Effector memory CD4-positive, alpha-beta T cell (primary cell): ENCODE results near the gene PROM2.

ENCODE experiments used
- DNase-seq, 3 donors: peaks; one replicate each; pipeline ENCODE4 v3.0.0-alpha.2; 2020
- H3K27ac ChIP-seq: 2 replicates; pipeline ENCODE4 v1.7.0; 2013; ENCODE audit warnings: mild to moderate bottlenecking, low read length, moderate library complexity; ENCODE audit not compliant: insufficient read depth, poor library complexity, severe bottlenecking
- H3K27me3 ChIP-seq: replicated peaks from 2 replicates; pipeline ENCODE4 v1.7.0; 2013; ENCODE audit warnings: mild to moderate bottlenecking, low read length; ENCODE audit not compliant: insufficient read depth, control insufficient read depth, poor library complexity, severe bottlenecking
- H3K36me3 ChIP-seq: 2 replicates; pipeline ENCODE4 v1.7.0; 2013; ENCODE audit warnings: mild to moderate bottlenecking, low read length, moderate library complexity; ENCODE audit not compliant: control insufficient read depth, insufficient read depth
- H3K4me1 ChIP-seq: 2 replicates; pipeline ENCODE4 v1.7.0; 2013; ENCODE audit warnings: low read length, mild to moderate bottlenecking; ENCODE audit not compliant: control insufficient read depth, insufficient read depth, poor library complexity, severe bottlenecking
- H3K4me3 ChIP-seq: 2 replicates; pipeline ENCODE4 v1.7.0; 2013; ENCODE audit warnings: low read length, low read depth, mild to moderate bottlenecking; ENCODE audit not compliant: insufficient read depth, poor library complexity, severe bottlenecking
- H3K9me3 ChIP-seq: 2 replicates; pipeline ENCODE4 v1.7.0; 2013; ENCODE audit warnings: mild to moderate bottlenecking, low read length, moderate library complexity; ENCODE audit not compliant: control insufficient read depth

The PROM2 gene

DNA sequence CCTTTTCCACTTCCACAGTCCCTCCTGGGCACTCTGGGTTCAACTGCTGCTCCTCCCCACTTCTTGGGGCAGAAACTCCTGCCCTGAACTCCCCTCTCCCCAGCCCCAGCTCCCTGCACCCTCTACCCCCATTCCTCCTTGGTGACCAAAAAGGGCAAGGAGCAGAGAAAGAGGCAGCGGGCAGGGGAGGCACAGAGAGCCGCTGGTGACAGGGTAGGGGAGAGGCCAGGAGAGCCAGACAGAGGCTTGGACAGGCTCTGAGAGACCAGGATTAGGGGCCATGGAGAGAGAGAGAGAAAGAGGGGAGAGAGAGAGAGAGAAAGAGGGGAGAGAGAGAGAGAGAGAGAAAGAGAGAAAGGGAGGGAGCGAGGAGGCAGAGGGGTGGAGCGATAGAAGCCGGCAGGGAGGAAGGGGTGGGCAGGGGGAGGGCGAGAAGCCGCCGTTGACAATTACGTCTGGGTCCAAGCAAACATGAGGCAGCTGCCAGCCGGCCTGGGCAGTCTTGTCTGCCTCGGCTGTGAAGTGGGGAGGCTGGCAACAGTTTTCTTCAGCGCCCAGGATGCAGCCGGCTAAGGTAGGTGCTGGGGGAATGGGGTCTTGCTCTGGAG lies 22.7 kb downstream of the PROM2 start, which contains the start of gene KCNIP3:
Gene KCNIP3 (plus strand): TSS at position 468 of the 608 bp plus-strand sequence. CDS start 92 bp downstream, at position 560.
- Histone ChIP-seq H3K4me1 (no peaks in the 10 kb centered on the region), H3K36me3 (no peaks in the 10 kb centered on the region), H3K4me3 (no peak within 1 kb of the TSS), H3K9me3 (peaks cover 5% of the 10 kb centered on the region), H3K27me3 (no peaks in the 10 kb centered on the region), H3K27ac (no peak within 1 kb of the TSS)
- no peak for DNase-seq

DNA sequence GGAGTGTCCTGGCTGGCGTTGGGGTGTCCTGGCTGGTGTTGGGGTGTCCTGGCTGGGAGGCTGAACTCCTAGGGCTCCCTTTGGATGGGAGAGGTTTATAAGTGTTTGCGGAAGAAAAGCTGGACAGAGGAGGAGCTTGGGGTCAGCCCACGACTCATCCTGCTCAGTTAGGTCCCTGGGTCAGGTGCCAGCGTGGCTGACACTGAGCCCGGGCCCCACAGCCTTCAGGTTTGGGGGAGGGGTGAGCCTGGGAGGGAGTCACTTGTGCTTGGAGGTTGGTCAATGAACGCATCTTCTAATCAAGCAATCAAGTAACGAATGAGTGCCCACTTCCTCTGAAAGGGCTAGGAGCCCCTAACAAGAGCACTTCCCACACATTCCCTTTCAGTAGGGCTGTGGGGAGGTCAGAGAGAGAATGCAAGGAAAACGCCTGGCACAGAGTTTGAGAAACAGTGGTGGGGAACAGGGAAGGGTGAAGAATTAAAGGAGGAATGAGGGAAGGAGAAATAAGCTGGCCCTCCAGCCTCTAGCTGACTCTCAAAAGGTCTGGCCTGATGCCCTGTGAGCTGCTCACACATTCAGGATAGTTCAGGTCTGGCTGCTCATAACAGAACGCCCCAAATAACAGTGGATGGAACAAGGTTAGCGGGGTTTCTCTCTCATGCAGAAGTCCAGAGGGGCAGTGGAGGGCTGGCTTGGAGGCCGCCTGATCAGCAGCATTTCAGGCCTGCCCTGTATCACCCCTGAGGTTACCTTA lies 23.6 kb downstream of the PROM2 start:
- Histone ChIP-seq H3K4me1 (no peaks in the 10 kb centered on the region), H3K27ac (no peak overlapping the region), H3K4me3 (no peak overlapping the region), H3K27me3 (no peaks in the 10 kb centered on the region), H3K36me3 (no peaks in the 10 kb centered on the region), H3K9me3 (no peaks in the 10 kb centered on the region)
- DNase-seq, result no peak

DNA sequence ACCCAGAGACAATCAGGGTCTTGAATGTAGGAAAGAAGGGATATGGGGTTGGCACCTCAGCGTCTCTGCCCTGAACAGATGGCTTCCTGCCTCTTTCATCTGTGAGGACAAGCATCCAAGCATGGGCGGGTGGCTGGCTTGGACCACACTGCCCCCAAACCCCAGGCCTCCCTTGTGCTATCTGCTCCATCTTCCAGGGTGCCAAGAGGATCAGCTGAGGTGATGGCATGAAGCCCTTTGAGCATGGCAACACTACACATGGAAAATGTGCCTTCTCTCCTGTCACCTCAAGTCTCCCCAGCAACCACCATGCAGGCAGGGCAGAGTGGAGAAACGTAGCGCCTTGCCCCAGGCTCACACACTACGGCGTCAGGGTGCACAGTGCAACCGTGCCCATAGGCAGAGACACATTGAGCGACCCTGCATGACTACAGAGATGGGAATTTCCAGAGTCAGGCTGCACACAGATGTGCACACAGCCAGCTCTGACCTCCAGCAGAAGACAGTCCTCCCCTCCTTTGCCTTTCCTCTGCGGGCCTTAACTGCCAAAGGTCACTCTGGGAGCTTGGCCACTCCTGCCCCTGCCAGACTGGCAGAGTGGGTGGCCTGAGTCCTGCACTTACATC lies 24.4 kb downstream of the PROM2 start:
- Histone ChIP-seq H3K4me1 (no peaks in the 10 kb centered on the region), H3K27ac (no peak overlapping the region), H3K9me3 (no peaks in the 10 kb centered on the region), H3K4me3 (no peak overlapping the region), H3K27me3 (no peaks in the 10 kb centered on the region), H3K36me3 (no peaks in the 10 kb centered on the region)
- no peak for DNase-seq

DNA sequence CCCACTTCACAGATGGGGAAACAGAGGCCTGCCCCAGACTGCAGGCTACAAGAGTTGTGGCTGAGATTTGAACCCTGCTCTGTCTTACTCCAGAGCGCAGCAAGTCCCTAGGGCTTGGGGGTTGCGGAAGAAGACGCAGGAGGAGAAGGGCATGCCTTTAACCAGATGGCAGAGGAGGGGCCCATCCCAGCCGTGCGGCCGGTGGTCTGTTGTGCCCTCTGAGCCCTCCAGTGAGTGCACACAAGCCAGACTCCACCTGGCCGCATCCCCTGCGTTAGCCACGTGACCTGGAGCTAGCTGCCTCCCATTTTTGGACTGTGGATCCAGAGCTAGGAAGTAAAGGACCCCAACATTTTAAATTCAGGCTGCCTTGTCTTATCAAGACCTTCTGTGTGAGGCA lies 25.7 kb downstream of the PROM2 start:
- Histone ChIP-seq H3K27ac (no peak overlapping the region), H3K4me1 (no peaks in the 10 kb centered on the region), H3K9me3 (no peaks in the 10 kb centered on the region), H3K36me3 (no peaks in the 10 kb centered on the region), H3K4me3 (no peak overlapping the region), H3K27me3 (no peaks in the 10 kb centered on the region)
- DNase-seq, result no peak

DNA sequence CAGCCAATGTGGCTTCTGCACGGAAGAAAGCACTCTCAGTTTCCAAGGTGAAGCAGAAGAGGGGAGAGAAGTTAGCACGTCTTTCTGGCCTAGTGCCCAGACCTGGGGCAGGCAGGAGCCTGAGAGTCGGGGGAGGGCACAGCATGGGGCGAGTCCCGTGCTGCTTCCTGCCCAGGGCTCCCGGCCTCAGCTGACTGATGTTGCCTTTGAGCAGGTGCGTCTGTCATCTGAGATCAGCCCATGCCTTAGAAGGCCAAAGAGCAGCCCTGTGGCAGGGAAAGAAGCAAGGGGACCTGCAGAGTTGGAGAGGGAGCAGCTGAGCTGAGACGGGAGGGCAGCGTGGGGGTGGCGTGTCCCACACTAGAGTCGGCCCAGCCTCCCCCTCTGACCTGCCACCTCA lies 26.2 kb downstream of the PROM2 start:
- Histone ChIP-seq H3K4me3 (no peak overlapping the region), H3K4me1 (no peaks in the 10 kb centered on the region), H3K27me3 (no peaks in the 10 kb centered on the region), H3K9me3 (no peaks in the 10 kb centered on the region), H3K36me3 (no peaks in the 10 kb centered on the region), H3K27ac (no peak overlapping the region)
- DNase-seq, result no peak

DNA sequence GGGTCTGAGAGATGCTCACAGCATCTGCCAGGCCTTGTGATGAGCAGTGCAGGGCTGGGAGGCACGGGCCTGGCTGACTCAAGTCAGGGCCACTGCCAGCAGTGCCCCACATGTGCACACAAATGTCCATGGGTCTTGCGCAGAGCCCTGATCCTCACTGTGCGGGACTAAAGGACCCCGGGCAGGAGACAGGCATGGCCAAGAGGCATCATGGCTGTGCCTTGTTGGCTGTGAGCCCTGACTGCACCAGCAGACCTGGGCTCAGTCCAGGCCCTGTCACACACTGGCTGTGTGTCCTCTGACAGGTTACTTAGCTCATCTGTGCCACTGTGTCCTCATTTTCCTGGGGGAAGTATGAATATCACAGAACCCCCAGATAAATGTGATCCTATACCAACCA lies 26.9 kb downstream of the PROM2 start:
- Histone ChIP-seq H3K27ac (no peak overlapping the region), H3K27me3 (no peaks in the 10 kb centered on the region), H3K4me3 (no peak overlapping the region), H3K36me3 (no peaks in the 10 kb centered on the region), H3K9me3 (no peaks in the 10 kb centered on the region), H3K4me1 (no peaks in the 10 kb centered on the region)
- DNase-seq, result no peak

DNA sequence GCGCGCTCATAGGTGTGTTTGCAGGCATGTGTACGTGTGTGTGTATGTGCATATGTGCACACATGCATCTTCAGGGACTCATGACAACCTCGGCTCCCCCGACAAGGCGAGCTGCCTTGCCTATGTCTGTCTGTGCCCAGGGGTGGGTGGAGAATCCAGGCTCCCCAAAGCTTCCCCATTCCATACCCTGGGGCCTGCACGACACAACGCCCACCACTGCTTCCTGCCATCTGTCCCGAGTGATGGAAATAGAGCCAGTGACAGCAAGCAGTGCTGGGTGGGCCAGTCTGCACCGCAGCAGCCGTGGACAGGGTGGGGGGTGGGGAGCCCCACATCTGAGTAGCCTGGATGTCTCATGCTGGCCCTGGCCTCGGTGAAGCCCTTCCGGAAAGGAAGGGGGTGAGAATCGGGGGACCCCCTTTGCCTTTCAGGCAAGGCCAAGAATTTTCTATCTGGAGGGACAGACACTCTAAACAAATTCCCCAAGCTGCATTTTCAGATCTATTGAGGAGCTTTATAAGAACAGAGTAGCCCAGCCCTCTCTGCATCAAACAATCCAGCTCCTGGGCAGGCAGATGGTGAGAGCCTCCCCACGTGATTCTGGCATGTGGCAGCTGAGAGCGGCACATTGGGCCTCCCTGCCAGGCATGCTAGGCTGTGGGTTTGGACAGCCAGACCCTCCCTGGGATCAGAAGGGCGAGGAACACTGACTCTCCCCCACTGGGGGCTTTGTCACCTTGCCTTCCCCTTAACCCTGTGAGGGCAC lies 27.8 kb downstream of the PROM2 start:
- Histone ChIP-seq H3K36me3 (no peaks in the 10 kb centered on the region), H3K4me3 (no peak overlapping the region), H3K27me3 (no peaks in the 10 kb centered on the region), H3K4me1 (no peaks in the 10 kb centered on the region), H3K27ac (no peak overlapping the region), H3K9me3 (no peaks in the 10 kb centered on the region)
- no peak for DNase-seq

DNA sequence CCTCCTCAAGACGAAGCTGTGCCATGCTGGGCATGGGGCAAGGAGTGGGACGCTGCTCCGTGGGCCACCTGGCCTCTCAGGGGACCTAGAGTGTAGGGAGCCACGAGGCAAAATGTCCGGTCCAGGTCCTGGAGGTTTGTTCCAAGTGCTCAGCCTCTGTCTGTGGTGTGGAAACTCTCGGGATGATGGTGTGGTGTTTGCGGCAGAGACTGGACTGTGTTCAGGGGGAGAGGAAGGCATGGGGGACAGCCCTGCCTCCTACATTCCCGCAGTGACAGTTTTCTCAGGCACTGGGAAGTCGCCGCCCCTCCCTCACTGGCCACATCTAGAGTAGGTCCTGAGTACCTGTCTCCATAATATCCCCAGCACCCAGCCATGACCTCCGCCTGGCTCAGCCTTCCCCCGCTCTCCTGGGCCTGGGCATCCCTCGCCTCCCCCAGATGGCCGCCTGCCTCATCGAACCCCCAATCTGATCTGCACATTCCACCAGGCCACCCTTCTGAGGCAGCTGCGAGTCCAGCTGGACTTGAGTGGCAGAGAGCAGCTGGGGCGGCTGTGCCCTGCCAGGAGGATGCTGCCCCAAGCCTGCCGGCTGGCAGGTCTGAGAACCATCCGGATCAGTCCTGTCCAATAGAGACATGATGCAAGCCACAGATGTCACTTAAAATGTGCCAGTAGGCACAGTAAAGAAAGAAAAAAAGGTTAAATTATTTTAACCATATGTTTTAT lies 29.1 kb downstream of the PROM2 start:
- H3K4me3 ChIP-seq, result no peak overlapping the region
- DNase-seq, result no peak
- H3K27me3 ChIP-seq, result no peaks in the 10 kb centered on the region
- no peaks in the 10 kb centered on the region for H3K4me1 ChIP-seq
- no peaks in the 10 kb centered on the region for H3K36me3 ChIP-seq
- no peak overlapping the region for H3K27ac ChIP-seq
- no peaks in the 10 kb centered on the region for H3K9me3 ChIP-seq

DNA sequence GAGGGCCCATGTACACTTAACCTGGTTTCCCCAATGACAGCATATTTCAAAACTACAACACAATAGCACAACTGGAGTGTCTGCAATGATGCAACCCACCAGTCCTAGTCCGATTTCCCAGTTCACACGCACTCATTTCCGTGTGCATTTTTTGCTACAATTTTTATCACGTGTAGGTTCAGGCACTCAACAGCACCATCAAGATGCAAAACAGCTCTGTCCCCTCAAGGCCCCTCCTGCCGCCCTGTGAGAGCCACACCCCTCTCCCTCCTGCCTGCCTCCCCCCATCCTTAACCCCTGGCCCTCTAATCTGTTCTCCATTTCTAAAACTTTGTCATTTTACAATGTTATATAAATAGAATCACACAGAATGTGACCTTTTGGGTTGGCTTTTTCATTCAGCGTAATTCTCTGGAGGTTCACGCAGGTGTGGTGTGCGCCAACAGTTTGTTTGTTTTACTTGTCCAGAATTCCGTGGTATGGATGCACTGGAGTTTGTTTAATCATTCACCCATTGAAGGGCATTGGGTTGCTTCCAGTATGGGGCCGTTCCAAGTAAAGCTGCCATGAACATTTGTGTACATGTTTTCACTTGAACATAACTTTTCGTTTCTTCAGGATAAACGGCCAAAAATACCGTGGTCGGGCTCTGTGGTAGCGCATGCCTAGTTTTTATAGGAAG lies 31.3 kb downstream of the PROM2 start:
- H3K4me1 ChIP-seq, result no peaks in the 10 kb centered on the region
- H3K27me3 ChIP-seq, result no peaks in the 10 kb centered on the region
- no peaks in the 10 kb centered on the region for H3K9me3 ChIP-seq
- no peak overlapping the region for H3K4me3 ChIP-seq
- H3K36me3 ChIP-seq, result no peaks in the 10 kb centered on the region
- H3K27ac ChIP-seq, result no peak overlapping the region
- no peak for DNase-seq
